ENCODE data around the gene PODXL2.
"Not testable (repeated sequence)": the region's sequence is repeated elsewhere in the genome, so short reads cannot be mapped to it uniquely, and the experiment has no call there.

PODXL2 gene

GRCh38 chr3:127692501-127693335 is 63.7 kb downstream of the PODXL2 start:
- DNase-seq = no peak

- no peak for DNase-seq
These were observed 64.4 kb downstream of the PODXL2 start for GRCh38 chr3:127693336-127693843.

- DNase-seq = no peak
These were observed 65.7 kb downstream of the PODXL2 start for GRCh38 chr3:127694467-127695215.

- DNase-seq = no peak
These were observed 68.7 kb downstream of the PODXL2 start for GRCh38 chr3:127697551-127698240.

- DNase-seq = no peak
These were observed 69.3 kb downstream of the PODXL2 start for GRCh38 chr3:127698286-127698685.

- no peak for DNase-seq
These were observed 69.9 kb downstream of the PODXL2 start for GRCh38 chr3:127698691-127699415.

- no peak for DNase-seq
These were observed 70.7 kb downstream of the PODXL2 start for GRCh38 chr3:127699416-127700300.

- DNase-seq = no peak
These were observed 71.4 kb downstream of the PODXL2 start for GRCh38 chr3:127700406-127700805.

- no peak for DNase-seq
These were observed 72.4 kb downstream of the PODXL2 start for GRCh38 chr3:127701280-127701911.

- DNase-seq = no peak
These were observed 73.2 kb downstream of the PODXL2 start for GRCh38 chr3:127702151-127702578.

GRCh38 chr3:127704840-127705239 is 75.9 kb downstream of the PODXL2 start:
- not testable (repeated sequence) for DNase-seq

GRCh38 chr3:127706312-127706711 is 77.3 kb downstream of the PODXL2 start:
- no peak for DNase-seq

- no peak for DNase-seq
These were observed 77.9 kb downstream of the PODXL2 start for GRCh38 chr3:127706785-127707351.

GRCh38 chr3:127707851-127708411 is 78.9 kb downstream of the PODXL2 start:
- no peak for DNase-seq

GRCh38 chr3:127708837-127709236 is 79.9 kb downstream of the PODXL2 start:
- no peak for DNase-seq

GRCh38 chr3:127709320-127710060 is 80.5 kb downstream of the PODXL2 start:
- DNase-seq = no peak

GRCh38 chr3:127710155-127710941 is 81.4 kb downstream of the PODXL2 start:
- no peak for DNase-seq

- DNase-seq = no peak
These were observed 82.2 kb downstream of the PODXL2 start for GRCh38 chr3:127711021-127711695.

Measured in activated gamma-delta T cell (primary cell).